Mesendoderm (in vitro differentiated cells): Measurements from ENCODE around the gene IL15.
"Not testable (repeated sequence)": the region's sequence is repeated elsewhere in the genome, so short reads cannot be mapped to it uniquely, and the experiment has no call there.

ENCODE experiments used
- DNase-seq: peaks from one replicate; pipeline ENCODE4 v3.0.0; 2013
- H2AK5ac ChIP-seq: 2 replicates; pipeline ENCODE4 v1.6.1; 2013; ENCODE audit warnings: low read length, inconsistent platforms
- H2BK120ac ChIP-seq: 2 replicates; pipeline ENCODE4 v1.6.1; 2013; ENCODE audit warnings: low read depth, mild to moderate bottlenecking, low read length, moderate library complexity, mixed read lengths
- H2BK15ac ChIP-seq: replicated peaks from 2 replicates; pipeline ENCODE4 v1.6.1; 2013; ENCODE audit warnings: low read depth, mild to moderate bottlenecking, moderate library complexity
- H2BK5ac ChIP-seq: 2 replicates; pipeline ENCODE4 v1.6.1; 2013; ENCODE audit warnings: low read length, inconsistent platforms
- H3K18ac ChIP-seq: 2 replicates; pipeline ENCODE4 v1.6.1; 2013; ENCODE audit warnings: mild to moderate bottlenecking, low read length, mixed read lengths
- H3K23ac ChIP-seq: one replicate; pipeline ENCODE4 v1.6.1; 2013; ENCODE audit warnings: low read length
- H3K27ac ChIP-seq: 2 replicates; pipeline ENCODE4 v1.5.1; 2013; ENCODE audit warnings: low read depth, mild to moderate bottlenecking, inconsistent platforms, low read length, moderate library complexity
- H3K27me3 ChIP-seq: 2 replicates; pipeline ENCODE4 v1.6.1; 2013; ENCODE audit warnings: low read length, control low read depth, mild to moderate bottlenecking, inconsistent platforms; ENCODE audit not compliant: insufficient read depth, poor library complexity
- H3K36me3 ChIP-seq: 2 replicates; pipeline ENCODE4 v1.6.1; 2013; ENCODE audit warnings: low read length, inconsistent platforms; ENCODE audit not compliant: control insufficient read depth, insufficient read depth
- H3K4ac ChIP-seq: one replicate; pipeline ENCODE4 v1.6.1; 2013; ENCODE audit warnings: low read depth, mild to moderate bottlenecking, low read length, moderate library complexity
- H3K4me1 ChIP-seq: 2 replicates; pipeline ENCODE4 v1.6.1; 2013; ENCODE audit warnings: low read depth, low read length, inconsistent platforms; ENCODE audit not compliant: control insufficient read depth
- H3K4me2 ChIP-seq: 2 replicates; pipeline ENCODE4 v1.6.1; 2013; ENCODE audit warnings: low read length
- H3K4me3 ChIP-seq: 2 replicates; pipeline ENCODE4 v1.5.1; 2013; ENCODE audit warnings: mild to moderate bottlenecking, low read length
- H3K56ac ChIP-seq: one replicate; pipeline ENCODE4 v1.6.1; 2013; ENCODE audit warnings: low read length
- H3K79me1 ChIP-seq: 2 replicates; pipeline ENCODE4 v1.6.1; 2013; ENCODE audit warnings: low read length, inconsistent platforms
- H3K79me2 ChIP-seq: 2 replicates; pipeline ENCODE4 v1.6.1; 2013; ENCODE audit warnings: mild to moderate bottlenecking, low read length; ENCODE audit not compliant: control insufficient read depth, insufficient read depth
- H3K9ac ChIP-seq: 2 replicates; pipeline ENCODE4 v1.6.1; 2013; ENCODE audit warnings: low read length, inconsistent platforms
- H4K5ac ChIP-seq: one replicate; pipeline ENCODE4 v1.6.1; 2013; ENCODE audit warnings: low read length
- H4K8ac ChIP-seq: one replicate; pipeline ENCODE4 v1.6.1; 2013; ENCODE audit warnings: low read depth, mild to moderate bottlenecking, control low read depth, low read length, moderate library complexity
- WGBS: extraction: QIAGEN DNeasy Blood & Tissue Kit; methylation state at CpG from one replicate; pipeline ENCODE4 v1.1.7; 2013; ENCODE audit warnings: low lambda C conversion rate, missing lambda C conversion rate; ENCODE audit not compliant: insufficient coverage; ENCODE audit errors: extremely low coverage; 5-methylcytosine and 5-hydroxymethylcytosine counted together

IL15 gene

DNA sequence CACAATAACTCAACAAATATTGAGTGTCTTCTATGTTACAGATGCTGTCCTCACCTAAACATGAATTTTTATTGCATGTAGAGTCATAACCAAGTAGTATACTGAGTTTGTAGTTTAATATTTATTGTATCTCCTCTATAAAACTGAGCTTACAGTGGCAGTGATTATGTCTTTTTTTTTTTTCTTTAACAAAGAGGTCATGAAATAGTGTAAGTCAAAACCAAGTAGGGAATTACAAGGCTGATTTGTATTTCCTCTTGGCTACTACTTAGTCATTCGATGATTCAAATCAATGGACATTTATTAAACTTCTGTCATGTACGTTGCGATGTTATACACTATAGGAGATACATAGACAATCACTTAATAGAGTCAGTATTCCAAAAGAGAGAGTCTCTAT, 48.4 kb downstream of the IL15 start:
- Histone ChIP-seq H2BK120ac (no peak overlapping the region), H3K27ac (no peak overlapping the region), H3K79me2 (no peaks in the 10 kb centered on the region), H3K9ac (no peak overlapping the region), H4K5ac (no peak overlapping the region), H2BK15ac (no peak overlapping the region), H3K56ac (no peak overlapping the region), H3K36me3 (no peaks in the 10 kb centered on the region), H2BK5ac (no peak overlapping the region), H3K4ac (no peak overlapping the region), H2AK5ac (no peak overlapping the region), H3K4me1 (no peaks in the 10 kb centered on the region), H3K23ac (no peak overlapping the region), H3K4me3 (no peak overlapping the region), H3K27me3 (no peaks in the 10 kb centered on the region), H3K4me2 (no peak overlapping the region), H3K79me1 (no peaks in the 10 kb centered on the region), H4K8ac (no peak overlapping the region), H3K18ac (no peak overlapping the region)
- WGBS = no CpG with 5 or more reads among the region's 3 CpGs
- DNase-seq = no peak

DNA sequence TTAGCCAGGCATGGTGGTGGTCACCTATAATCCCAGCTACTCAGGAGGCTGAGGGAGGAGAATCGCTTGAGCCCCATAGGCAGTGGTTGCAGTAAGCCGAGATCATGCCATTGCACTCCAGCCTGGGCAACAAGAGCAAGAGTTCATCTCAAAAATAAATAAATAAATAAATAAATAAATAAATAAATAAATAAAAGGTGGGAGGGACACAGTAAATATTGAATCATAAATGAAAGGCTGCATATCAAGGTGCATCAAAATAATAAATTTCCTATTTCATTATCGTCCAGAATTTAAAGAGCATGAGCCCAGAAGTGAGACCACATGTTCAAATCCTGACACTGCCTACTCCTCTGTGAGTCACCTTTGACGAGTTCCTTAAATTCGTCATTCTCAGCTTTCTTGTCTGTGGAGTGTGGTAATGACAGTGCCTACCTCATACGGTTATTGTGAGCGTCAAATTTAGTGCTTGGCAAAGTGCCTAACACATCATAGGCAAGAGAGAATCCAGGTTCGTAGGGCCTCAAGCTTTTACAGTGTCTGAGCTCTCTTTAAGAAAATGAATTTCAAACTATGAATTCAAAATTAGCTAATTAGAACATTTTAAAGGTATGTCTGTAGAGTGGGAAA, 49.9 kb downstream of the IL15 start:
- no CpG with 5 or more reads among the region's 8 CpGs for WGBS
- Histone ChIP-seq H3K18ac (no peak overlapping the region), H2BK15ac (no peak overlapping the region), H3K4me2 (no peak overlapping the region), H3K4me1 (no peaks in the 10 kb centered on the region), H3K36me3 (no peaks in the 10 kb centered on the region), H3K4me3 (no peak overlapping the region), H2BK5ac (no peak overlapping the region), H4K5ac (no peak overlapping the region), H3K79me2 (no peaks in the 10 kb centered on the region), H2AK5ac (no peak overlapping the region), H3K9ac (no peak overlapping the region), H2BK120ac (no peak overlapping the region), H3K79me1 (no peaks in the 10 kb centered on the region), H3K4ac (no peak overlapping the region), H3K56ac (no peak overlapping the region), H3K27me3 (no peaks in the 10 kb centered on the region), H3K23ac (no peak overlapping the region), H4K8ac (no peak overlapping the region), H3K27ac (no peak overlapping the region)
- DNase-seq = no peak

DNA sequence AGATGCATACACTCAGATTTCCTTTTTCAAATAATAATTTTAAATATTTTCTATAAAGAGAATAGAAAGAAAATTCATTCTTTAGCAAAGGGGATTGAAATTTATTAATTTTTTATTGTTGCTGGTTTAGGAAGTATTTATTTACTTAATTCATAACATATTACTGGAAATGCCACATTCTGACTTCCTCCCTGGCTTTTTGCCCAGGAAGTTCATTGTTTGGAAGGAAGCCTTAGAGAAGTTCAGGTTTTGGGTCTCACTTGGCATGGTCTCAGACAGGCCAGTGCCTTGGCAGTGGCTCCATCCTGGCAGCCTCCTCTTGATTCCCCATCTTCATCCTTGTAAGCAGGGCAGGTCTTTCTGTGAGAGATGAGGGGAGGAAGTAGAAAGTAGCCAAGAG, 50.5 kb downstream of the IL15 start:
- H3K79me1 ChIP-seq = no peaks in the 10 kb centered on the region
- no peak overlapping the region for H3K18ac ChIP-seq
- no peak overlapping the region for H3K4me2 ChIP-seq
- H3K79me2 ChIP-seq = no peaks in the 10 kb centered on the region
- no peak overlapping the region for H3K4me3 ChIP-seq
- no peak overlapping the region for H2BK15ac ChIP-seq
- H3K23ac ChIP-seq = no peak overlapping the region
- H3K4ac ChIP-seq = no peak overlapping the region
- H3K27ac ChIP-seq = no peak overlapping the region
- H3K9ac ChIP-seq = no peak overlapping the region
- DNase-seq = no peak
- no peak overlapping the region for H3K56ac ChIP-seq
- H3K27me3 ChIP-seq = no peaks in the 10 kb centered on the region
- H2BK120ac ChIP-seq = no peak overlapping the region
- no peaks in the 10 kb centered on the region for H3K36me3 ChIP-seq
- H2BK5ac ChIP-seq = no peak overlapping the region
- H3K4me1 ChIP-seq = no peaks in the 10 kb centered on the region
- H4K5ac ChIP-seq = no peak overlapping the region
- no peak overlapping the region for H2AK5ac ChIP-seq
- no peak overlapping the region for H4K8ac ChIP-seq

DNA sequence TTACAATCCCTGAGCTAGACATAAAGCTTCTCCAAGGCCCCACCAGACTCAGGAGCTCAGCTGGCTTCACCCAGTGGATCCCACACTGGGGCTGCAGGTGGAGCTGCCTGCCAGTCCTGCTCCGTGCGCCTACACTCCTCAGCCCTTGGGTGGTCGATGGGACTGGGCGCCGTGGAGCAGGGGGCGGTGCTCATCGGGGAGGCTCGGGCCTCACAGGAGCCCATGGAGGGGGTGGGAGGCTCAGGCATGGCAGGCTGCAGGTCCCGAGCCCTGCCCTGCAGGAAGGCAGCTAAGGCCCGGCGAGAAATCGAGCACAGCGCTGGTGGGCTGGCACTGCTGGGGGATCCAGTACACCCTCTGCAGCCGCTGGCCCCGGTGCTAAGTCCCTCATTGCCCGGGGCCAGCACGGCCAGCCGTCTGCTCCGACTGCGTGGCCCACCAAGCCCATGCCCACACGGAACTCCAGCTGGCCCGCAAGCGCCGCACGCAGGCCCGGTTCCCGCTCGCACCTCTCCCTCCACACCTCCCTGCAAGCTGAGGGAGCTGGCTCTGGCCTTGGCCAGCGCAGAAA, 53.4 kb downstream of the IL15 start:
- H3K56ac ChIP-seq, H2BK5ac ChIP-seq, H2AK5ac ChIP-seq, H2BK120ac ChIP-seq, H3K27me3 ChIP-seq, H3K4me3 ChIP-seq, H4K5ac ChIP-seq, H3K4me2 ChIP-seq, H3K79me2 ChIP-seq, H3K4me1 ChIP-seq, H4K8ac ChIP-seq, H3K18ac ChIP-seq, H3K23ac ChIP-seq, H3K4ac ChIP-seq, H3K36me3 ChIP-seq, H3K27ac ChIP-seq, H2BK15ac ChIP-seq, DNase-seq, H3K79me1 ChIP-seq, H3K9ac ChIP-seq: not testable (repeated sequence)
- no CpG with 5 or more reads among the region's 29 CpGs for WGBS

DNA sequence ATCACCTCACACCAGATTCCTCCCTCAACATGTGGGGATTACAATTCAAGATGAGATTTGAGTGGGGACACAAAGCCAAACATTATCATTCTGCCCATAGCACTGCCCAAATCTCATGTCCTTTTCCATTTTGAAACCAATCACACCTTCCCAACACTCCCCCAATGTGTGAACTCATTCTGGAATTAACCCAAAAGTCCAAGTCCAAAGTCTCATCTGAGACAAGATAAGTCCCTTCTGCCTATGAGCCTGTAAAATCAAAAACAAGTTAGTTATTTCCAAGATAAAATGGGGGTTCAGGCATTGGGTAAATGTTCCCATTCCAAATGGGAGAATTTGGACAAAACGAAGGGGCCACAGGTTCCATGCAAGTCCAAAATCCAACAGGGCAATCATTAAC, 54.9 kb downstream of the IL15 start:
- not testable (repeated sequence) for H3K23ac ChIP-seq, H2BK5ac ChIP-seq, H2AK5ac ChIP-seq, H3K56ac ChIP-seq, H3K4me2 ChIP-seq, H3K27ac ChIP-seq, H3K4me1 ChIP-seq, H3K18ac ChIP-seq, H3K36me3 ChIP-seq, H4K8ac ChIP-seq, H2BK120ac ChIP-seq, H2BK15ac ChIP-seq, H4K5ac ChIP-seq, H3K27me3 ChIP-seq, H3K9ac ChIP-seq, H3K79me1 ChIP-seq, H3K4ac ChIP-seq, H3K4me3 ChIP-seq, DNase-seq, H3K79me2 ChIP-seq
- WGBS = no CpG with 5 or more reads among the region's 1 CpG

DNA sequence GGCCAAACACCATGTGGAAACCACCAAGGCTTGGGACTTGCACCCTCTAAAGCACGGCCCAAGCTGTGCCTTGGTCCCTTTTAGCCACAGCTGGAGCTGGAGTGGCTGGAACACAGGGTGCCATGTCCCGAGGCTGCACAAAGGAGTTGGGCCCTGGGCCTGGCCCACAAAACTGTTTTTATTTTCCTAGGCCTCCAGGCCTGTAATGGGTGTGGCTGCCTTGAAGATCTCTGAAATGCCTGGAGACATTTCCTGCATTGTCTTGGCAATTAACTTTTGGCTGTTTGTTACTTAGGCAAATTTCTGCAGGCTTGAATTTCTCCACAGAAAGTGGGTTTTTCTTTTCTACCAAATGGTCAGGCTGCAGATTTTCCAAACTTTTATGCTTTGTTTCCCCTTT, 55.7 kb downstream of the IL15 start:
- Histone ChIP-seq H2BK5ac (no peak overlapping the region), H2BK120ac (no peak overlapping the region), H3K9ac (no peak overlapping the region), H3K4me1 (no peaks in the 10 kb centered on the region), H3K27me3 (no peaks in the 10 kb centered on the region), H3K27ac (no peak overlapping the region), H2AK5ac (no peak overlapping the region), H3K23ac (no peak overlapping the region), H3K56ac (no peak overlapping the region), H4K8ac (no peak overlapping the region), H3K36me3 (no peaks in the 10 kb centered on the region), H3K79me1 (no peaks in the 10 kb centered on the region), H2BK15ac (no peak overlapping the region), H3K4me3 (no peak overlapping the region), H3K4ac (no peak overlapping the region), H3K79me2 (no peaks in the 10 kb centered on the region), H3K18ac (no peak overlapping the region), H3K4me2 (no peak overlapping the region), H4K5ac (no peak overlapping the region)
- no peak for DNase-seq
- WGBS = no CpG with 5 or more reads among the region's 2 CpGs
